GM10248 (cell line): ENCODE results near the gene BIRC3.

ENCODE experiments used
- CTCF ChIA-PET: fragments of 300-600 bp; sonication (Branson Sonifier 250); formaldehyde crosslinking; extraction: SDS; loops from one replicate; lab custom pipeline; 2021; ENCODE audit warnings: antibody characterized with exemption; lab: Yijun Ruan, JAX
- POLR2A ChIA-PET: fragments of 350-650 bp; sonication (Branson Sonifier 250); formaldehyde crosslinking; extraction: SDS; loops from one replicate; lab custom pipeline; 2020; ENCODE audit warnings: antibody characterized with exemption; lab: Yijun Ruan, JAX
- DNase-seq: peaks from one replicate; pipeline ENCODE4 v3.0.0; 2012; ENCODE audit errors: extremely low spot score
- CTCF ChIP-seq: IDR thresholded peaks from 2 replicates; pipeline ENCODE4 v1.5.1; 2012; ENCODE audit warnings: mild to moderate bottlenecking, low read depth; ENCODE audit errors: extremely low read depth, missing control alignments, control extremely low read depth

The BIRC3 gene

DNA sequence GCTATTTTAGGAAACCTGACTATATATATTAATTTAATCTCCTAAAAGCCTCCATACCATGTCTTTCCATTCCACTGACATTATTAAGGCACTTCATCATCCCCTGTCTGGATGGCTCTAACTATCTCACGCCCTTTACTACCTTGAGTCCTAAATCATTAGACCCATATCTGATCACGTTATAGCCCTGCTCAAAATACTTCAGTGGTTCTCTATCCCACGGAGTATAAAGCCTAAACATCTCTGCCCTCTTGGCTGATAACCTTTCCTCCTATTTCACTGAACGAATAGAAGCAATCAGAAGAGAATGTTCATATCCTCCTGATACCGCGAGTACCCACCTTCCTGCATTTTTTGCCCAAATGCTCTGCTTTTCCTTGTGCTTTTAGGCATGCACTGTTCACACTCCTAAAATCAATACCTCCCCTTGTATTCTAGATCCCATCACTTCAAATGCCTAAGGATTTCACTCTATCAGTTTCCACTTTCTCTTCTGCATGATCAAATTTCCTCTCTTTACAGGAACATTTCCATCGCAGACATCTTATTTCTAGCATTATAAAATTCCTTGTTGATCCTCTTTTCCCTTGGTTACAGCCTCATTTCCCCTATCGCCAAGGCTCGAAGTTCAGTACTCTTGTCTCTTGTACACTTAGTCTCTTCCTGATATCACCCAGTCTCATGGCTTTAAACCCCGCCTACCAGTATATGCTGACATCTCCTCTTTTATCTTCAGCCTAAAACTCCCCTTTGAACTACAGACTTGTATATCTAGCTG is 45.0 kb upstream of the BIRC3 start:
- no peak for DNase-seq
- no peak for TF ChIP-seq CTCF
- CTCF ChIA-PET = interaction anchor here (1.0 kb wide), 1 partner anchor 16 kb away, joined by 3 read pairs; no protein-coding TSS in a partner anchor
- POLR2A ChIA-PET = no interaction called here

GRCh38 chr11:102274628-102275027 is 42.7 kb upstream of the BIRC3 start:
- POLR2A ChIA-PET = no interaction called here
- DNase-seq = no peak
- TF ChIP-seq CTCF = no peak
- CTCF ChIA-PET = interaction anchor here (0.8 to 1.5 kb wide), 2 partner anchors 9 to 19 kb away, joined by 3 to 4 read pairs; no protein-coding TSS in a partner anchor

DNA sequence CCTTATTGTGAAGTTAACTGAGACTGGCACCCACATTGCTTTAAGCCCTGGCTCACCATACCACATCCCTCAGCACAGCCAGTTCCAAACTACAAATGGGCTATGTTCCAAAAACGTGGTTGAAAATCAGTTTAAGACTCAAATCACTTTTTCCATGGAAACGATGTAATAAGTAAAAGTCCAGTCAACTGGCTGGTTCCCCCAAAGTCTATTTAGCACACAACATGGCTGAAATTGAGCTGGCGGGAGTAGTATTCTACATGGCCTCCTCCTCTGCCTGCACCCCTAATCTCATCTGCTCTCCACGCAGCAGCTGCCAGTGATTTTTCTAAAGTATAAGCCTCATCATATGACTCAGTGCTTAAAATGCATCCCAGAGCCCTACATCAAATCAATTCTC is 40.9 kb upstream of the BIRC3 start:
- POLR2A ChIA-PET = no interaction called here

DNA sequence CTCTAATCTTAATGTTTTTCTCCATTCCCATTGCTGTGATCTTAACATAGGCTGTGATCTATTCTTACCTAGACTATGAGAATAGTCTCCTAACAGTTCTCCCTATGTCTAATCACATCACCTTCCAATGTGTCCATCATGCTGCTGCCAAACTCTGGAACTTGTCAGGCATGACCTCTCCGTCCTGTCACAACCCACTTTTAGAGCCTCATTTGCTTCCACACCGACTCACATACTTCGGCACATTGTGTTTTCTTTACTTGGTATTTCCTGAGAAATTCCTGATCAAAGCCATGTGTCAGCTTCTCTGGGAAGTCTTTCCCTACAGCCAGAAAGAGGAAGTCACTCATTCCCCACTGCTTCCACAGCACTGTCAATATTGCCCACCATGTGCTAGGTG is 40.5 kb upstream of the BIRC3 start:
- DNase-seq = no peak
- no peak for TF ChIP-seq CTCF
- ChIA-PET CTCF (interaction anchor here (1.2 kb wide), 1 partner anchor 12 kb away, joined by 3 read pairs; no protein-coding TSS in a partner anchor), POLR2A (no interaction called here)

More for the DNA sequence above, 40.9 kb upstream of the BIRC3 start:
- no peak for DNase-seq
- no peak for TF ChIP-seq CTCF
- CTCF ChIA-PET = interaction anchor here (1.2 kb wide), 1 partner anchor 13 kb away, joined by 3 read pairs; no protein-coding TSS in a partner anchor

DNA sequence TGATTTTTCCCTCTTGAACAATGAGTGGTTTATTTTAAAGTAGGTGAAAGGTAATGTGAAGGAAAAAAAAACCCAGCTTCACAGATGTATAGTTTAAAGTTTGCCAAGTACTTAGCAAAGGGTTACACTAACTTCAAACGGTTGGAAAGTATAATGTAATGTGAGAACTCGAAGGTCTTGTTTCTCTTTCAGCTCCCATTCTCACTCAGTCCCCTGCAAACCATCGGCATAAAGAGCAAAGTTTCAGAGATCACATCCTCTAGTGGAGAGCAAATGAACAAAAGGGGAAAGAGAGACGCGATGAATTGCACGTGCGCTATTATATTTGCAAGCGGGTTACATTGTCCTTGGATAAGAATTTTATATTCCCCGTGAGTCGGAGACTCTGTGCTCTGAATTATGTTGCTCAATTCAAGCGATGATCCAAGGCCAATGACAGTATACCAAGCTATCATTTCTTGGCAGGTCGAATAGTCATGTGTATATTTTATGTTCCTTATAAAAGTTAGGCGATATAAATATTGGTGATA is 37.6 kb upstream of the BIRC3 start:
- DNase-seq = peak; percentile 60
- TF ChIP-seq CTCF = peak; percentile 0
- CTCF ChIA-PET = interaction anchor here (0.9 to 3.9 kb wide), 11 partner anchors 9 to 387 kb away, joined by 3 to 25 read pairs (median 6); no protein-coding TSS in a partner anchor
- POLR2A ChIA-PET = no interaction called here

- ChIA-PET POLR2A (no interaction called here), CTCF (interaction anchor here (1.0 to 3.9 kb wide), 10 partner anchors 8 to 386 kb away, joined by 3 to 25 read pairs (median 6); no protein-coding TSS in a partner anchor)
- no peak for TF ChIP-seq CTCF
- DNase-seq = no peak
These were observed 36.9 kb upstream of the BIRC3 start for GRCh38 chr11:102280245-102280833.
